GM23248 (cell line): ENCODE measurements around the gene HMOX1.

Source experiments
- EZH2 ChIP-seq: fragments of 200-600 bp; sonication (generic); IDR thresholded peaks from 2 replicates; pipeline ENCODE4 v1.6.1; 2018; ENCODE audit warnings: antibody characterized with exemption, mild to moderate bottlenecking; ENCODE audit not compliant: insufficient read depth, poor library complexity, severe bottlenecking
- EZH2phosphoT487 ChIP-seq: fragments of 200-600 bp; sonication (generic); IDR thresholded peaks from 2 replicates; pipeline ENCODE4 v1.6.1; 2018; ENCODE audit warnings: antibody characterized with exemption, moderate library complexity, mild to moderate bottlenecking, low read depth; ENCODE audit not compliant: insufficient read depth

DNA sequence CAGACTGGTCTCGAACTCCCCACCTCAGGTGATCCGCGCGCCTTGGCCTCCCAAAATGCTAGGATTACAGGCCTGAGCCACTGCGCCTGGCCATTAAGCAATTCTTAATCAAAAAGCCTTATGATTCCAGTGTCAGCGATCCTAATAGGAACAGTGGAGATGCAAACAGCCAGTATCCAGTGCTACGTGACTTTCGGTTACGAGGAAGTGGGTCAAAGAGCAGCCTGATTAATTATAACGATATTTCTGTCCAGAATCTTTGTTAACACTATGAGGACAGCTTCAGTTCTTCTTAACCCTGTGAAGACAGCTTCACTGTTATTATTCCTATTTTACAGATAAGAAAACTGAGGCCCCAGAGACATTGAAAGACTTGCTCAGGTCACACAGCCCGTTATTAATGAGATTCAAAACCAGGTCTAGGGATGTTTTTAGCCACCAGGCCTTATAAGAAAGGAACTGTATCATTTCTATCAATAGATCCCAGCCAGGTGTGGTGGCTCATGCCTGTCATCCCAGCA is 17.3 kb upstream of the HMOX1 start:
- TF ChIP-seq EZH2: no peak
- no peak for TF ChIP-seq EZH2phosphoT487
